ENCODE data around the gene RAB40C.

Gene RAB40C

DNA sequence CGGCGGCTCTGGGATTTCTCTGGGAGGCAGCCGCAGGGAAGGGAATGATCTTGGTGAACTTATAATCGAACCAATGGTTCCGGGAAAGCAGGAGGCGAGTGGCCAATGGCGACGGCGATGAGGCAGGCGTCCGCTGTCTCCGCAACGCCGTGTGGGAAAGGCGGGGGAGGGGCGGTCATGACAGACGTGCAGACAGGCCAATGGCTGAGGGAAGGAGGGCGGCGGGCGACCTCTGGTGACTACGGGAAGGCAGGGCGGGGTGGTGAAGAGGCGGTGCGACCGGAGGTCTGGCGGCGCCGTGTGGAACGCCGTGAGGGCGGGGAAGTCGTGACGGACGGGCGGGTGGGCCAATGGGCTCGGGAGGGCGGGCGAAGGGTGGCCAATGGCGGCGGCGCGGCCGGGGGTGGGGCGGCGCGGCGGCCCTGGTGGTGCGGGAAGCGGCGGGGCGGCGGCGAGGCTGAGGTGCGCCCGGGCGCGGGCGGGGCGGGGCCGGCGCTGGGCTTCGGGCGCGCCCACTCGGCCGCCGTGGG, at the start of gene RAB40C:
RAB40C (plus strand) TSS at position 409 of the 530 bp plus-strand sequence. CDS start 226 bp downstream, outside the sequence.
- peak; percentile 94 to 100 (median 99) for DNase-seq

GRCh38 chr16:540645-541340, 49.1 kb upstream of the RAB40C start:
- DNase-seq: no peak

DNA sequence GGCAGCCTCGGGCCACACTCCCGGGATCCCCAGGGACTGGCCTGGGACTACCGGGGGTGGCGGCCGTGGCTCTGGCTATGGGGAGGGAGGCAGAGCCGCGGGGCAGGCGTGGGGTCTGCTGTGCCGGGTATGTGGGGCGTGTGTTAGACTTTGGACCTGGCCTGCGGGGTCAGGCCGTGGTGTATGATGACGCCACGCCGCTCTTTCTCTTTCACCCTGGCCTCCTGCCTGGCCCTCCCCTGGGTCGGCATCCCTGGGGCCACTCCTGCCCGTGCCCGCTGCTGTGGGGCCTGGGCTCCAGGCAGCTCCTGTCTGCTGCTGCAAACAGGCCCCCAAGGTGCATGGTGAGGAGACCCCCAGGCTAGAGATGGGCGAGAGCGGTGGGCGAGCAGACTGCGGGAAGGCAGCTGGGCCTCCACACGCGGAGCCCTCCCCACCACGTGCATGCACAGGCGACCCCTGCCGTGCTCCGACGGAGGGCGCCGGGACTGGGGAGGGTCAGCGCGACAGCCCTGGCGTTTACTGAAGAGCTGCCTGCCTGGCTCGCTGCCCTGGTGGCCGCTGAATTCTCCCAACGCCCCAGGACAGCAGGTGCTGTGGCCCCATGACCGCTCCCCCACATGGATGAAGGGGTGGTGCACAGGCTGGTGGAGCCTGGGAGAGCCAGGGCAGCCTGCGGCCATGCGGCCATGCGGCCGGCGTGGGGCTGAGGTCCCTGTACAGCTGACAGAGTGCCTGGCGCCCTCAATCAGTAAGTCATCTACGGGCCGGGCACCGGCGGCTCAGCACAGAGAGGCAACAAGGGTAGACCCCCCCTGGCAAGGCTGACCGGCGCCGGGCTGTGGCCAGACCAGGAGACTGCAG, 46.3 kb upstream of the RAB40C start:
- no peak for DNase-seq

DNA sequence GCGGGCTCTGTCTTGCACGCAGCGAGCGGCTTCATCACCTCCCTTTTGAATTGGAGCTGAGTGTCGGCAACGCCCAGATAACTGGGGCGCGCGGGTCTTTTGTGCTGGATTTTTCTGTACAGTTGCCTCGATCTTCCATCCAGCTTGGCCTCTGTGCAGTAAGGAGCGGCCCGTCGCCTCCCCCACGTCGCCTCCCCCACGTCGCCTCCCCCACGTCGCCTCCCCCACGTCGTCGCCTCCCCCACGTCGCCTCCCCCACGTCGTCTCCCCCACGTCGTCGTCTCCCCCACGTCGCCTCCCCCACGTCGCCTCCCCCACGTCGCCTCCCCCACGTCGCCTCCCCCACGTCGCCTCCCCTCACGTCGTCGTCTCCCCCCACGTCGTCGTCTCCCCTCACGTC, 45.3 kb upstream of the RAB40C start:
- DNase-seq: no peak

DNA sequence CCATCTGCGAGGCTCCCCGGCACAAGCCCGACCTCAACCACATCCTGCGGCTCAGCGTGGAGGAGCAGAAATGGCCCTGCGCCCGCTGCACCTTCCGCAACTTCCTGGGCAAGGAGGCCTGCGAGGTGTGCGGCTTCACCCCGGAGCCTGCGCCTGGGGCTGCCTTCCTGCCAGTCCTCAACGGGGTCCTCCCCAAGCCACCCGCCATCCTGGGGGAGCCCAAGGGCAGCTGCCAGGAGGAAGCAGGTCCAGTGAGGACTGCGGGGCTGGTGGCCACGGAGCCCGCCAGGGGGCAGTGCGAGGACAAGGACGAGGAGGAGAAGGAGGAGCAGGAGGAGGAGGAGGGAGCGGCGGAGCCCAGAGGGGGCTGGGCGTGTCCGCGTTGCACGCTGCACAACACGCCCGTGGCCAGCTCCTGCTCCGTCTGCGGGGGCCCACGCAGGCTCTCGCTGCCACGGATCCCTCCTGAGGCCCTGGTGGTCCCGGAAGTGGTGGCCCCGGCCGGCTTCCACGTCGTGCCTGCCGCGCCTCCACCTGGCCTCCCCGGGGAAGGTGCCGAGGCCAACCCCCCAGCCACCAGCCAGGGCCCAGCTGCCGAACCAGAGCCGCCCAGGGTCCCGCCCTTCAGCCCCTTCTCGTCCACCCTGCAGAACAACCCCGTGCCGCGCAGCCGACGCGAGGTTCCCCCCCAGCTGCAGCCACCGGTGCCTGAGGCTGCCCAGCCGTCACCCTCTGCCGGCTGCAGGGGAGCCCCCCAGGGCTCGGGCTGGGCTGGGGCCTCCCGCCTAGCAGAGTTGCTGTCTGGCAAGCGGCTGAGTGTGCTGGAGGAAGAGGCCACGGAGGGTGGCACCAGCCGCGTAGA, 42.7 kb upstream of the RAB40C start:
- peak in 12 of 56 donors; percentile 7 to 48 (median 20) for DNase-seq

DNA sequence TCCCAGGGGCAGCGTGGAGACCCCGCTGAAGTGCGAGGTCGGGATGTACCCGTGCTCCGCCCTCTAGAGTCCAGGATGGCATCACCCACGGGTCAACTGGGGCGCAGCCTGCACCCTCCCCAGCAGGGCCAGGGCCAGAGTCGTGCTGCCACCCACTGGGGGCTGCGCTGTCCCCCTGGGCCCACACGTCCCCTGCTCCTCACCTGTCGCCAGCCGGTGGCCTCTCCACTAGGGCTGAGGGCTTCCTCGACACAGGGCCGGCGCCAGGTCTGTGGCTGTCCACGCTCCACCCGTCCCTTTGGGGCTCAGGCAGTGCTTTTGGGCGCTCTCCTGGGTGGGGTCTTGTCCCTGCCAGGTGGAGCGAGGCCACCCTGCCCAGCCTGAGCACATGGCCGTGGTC, 41.3 kb upstream of the RAB40C start:
- DNase-seq: no peak

- DNase-seq: no peak
Observed at GRCh38 chr16:549544-550263, 40.2 kb upstream of the RAB40C start.

GRCh38 chr16:551210-551609, 38.7 kb upstream of the RAB40C start:
- no peak for DNase-seq

DNA sequence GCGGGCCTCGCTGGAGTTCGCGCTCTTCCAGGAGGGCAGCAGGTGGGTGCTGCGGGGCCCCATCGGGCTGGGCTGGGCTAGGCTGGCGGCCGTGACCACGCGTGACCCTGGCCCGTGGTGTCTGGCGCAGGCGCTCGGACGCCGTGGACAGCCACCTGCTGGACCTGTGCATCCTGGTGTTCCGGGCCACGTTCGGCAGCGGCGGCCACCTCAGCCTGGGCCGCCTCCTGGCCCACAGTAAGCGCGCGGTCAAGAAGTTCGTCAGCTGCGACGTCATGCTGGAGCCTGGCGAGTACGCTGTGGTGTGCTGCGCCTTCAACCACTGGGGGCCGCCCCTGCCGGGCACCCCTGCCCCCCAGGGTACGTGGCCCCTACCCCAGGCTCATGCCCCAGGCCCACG, 37.7 kb upstream of the RAB40C start:
- DNase-seq: no peak

DNA sequence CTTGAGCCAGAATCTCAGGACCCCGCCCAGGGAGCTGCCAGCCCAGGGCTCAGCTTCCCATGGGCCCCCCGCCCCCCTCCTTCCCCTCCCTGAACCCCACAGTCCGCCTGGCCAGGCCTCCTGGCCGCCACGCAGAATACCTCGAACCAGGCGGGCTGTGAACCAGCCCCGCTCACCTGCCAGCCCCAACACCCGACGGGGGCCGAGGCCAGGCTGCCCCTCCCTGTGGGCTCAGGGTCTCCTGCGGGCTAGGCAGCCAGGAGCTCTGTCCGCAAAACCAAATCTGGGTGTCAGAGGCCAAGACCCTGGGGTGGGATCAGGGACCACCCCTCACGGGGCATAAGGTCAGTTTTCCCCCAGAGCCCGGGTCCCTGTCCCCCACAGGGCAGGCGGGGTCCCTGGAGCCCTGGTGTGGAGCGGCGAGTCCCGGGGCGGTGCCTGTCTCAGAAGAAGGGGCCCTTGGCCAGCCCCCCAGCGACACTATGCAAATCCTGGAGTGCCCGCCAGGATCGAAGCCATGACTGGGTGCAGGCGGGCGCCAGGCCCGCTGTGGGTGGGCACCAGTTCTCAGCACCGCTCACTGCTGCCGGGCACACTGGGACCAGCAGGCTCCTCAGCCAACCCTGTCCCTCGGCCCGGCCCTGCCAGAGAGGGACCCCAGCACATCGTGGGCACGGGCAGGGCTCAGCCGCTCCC, 36.1 kb upstream of the RAB40C start:
- DNase-seq: no peak

GRCh38 chr16:554297-554621, 35.6 kb upstream of the RAB40C start:
- DNase-seq: no peak

- no peak for DNase-seq
Observed at GRCh38 chr16:554640-555365, 35.1 kb upstream of the RAB40C start.

DNA sequence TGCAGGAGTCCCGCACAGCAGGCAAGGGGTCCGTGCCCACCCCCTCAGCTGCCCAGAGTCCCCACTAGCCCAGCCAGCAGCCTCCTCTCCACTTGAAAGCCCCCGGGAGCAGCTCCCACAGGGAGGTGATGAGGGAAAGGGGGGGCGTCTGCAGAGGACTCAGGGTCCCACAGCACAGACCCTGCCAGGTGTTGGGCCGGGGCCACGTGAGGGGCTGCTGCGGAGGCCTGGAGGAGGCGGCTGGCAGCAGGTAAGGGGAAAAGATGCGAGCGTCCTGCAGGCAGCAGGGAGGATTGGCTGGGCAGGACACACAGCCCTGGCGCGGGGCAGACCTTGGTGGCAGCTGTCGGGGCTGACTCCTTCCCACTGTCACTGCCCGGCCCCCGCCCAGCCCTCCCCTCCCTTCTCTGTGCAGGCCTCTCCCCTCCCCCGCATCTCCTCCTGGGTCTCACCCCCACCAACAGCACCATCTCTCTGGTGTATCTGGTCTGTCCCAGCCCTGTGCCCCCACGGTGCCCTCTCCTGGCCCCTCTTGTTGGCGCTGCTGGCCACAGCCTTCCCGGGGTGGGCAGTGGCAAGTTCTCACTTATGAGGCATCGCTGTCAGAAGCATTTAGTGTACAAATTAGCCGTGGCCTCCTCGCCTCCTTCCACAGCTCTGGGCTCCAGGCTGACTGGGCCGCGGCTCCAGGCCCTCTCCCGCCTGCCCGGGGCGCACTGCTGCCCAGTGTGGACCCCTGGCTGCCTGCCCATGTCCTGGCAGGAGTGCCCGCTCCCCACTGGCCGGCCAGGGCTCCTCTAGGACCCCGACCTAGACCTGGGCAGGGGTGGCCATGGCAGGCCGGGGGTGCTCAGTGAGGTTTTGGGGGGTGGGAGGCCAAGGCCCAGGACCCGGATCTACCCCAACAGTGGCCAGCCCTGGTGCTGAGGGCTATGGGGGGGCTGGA, 34.1 kb upstream of the RAB40C start:
- no peak for DNase-seq

DNA sequence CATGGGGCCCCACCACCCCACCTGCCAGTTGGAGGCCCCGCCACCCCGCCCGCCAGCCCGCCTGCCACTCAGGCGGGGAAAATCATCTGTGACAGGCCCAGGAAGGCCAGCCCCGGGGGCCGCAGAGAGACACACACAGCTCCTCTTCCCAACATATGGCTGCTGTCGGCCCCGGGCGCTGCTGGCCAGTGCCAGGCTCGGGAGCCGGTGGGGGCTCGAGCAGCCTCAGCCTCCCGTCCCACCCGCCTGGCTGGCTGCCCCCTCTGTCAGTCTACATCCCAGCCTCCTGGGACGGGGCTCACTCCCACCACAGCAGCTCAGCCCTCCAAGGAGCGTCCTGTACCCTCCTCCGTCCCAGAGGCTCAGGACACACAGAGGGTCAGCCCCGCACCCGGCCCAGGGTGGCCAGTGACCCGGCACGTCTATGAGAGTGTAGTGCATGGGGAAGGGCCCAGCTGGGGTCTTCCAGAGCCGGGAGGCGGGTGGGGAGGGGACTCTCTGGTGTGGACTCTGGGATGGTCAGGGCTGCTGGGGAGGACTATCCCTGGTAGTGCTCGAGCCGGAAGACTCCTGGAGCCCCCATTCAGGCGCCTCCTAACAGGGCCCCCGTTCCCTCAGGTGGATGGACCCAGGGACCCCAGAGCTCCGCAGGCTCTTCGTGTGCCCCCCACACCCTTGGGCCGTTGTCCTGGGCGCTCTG, 33.2 kb upstream of the RAB40C start:
- no peak for DNase-seq

DNA sequence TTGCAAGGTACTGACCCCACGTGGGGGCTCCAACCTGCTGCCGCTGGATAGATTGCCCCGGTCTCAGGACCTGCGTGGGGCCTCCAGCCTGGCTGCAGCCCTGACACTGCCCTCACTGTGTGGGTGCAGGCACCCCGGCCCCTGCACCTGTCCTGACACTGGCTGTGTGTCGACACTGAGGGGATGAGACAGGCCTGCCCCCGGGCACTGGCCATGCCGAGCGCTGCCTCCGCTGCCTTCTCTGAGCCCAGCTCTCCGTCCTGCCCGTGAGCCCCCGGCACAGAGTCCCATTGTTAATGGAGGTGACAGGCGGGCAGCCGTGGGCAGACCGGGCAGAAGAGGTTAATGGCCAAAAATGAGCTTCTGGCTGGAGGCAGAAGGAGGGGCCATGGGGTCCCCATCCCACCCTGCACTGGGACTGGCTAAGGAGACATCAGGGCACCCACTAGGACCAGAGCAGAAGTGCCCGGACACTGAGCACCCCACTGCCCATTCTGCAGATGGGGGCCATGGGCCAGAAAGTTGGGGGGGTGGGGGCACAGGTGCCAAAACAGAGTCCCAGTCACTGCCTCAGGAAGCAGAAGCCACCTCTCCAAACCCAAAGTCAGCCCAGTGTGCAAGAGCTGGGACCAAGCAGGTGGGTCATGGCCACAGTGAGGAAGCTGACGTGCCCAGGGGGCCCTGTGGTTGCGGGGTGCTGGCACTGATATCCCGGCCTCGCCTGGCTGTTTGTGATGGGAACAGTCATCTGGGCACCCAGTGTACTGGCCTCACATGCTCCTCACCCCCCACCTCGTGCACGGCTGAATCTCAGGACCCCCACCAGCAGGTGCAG, 32.2 kb upstream of the RAB40C start:
- no peak for DNase-seq

DNA sequence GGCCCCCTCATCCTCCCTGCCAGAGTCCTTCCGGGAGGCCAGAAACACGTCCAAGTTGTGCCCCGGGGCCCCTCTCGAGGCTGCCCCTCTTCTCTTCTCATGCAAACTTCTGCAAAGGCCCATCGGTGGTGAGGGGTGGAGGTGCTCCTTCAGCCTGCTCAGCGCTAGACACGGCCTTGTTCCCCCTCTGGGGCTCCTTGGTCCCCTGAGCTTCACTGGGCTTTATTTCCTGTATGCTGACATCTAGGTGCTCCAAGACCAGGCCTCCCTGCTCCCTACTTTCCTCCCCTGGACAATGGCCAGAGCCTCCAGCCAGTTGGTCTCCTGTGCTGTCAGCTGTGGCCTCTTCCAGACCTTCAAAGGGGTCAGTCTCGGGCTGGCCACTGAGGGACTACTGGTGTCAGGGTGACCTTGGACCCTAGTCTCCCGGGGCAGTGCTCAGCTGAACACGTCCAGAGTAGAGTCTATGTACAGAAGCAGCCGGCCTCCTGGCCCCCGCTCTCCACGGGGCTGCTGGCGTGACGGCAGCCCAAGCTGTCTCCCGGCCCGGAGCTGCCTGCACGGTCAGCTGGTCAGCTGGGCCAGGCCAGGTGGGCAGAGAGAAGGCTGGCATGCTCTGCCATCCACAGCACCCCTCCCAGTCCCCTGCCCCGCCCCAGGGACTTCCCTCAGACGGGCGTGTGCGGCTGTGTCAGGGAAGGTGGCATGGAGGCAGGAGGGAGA, 31.4 kb upstream of the RAB40C start:
- no peak for DNase-seq
